H1 (cell line): Measurements from ENCODE around the gene XRCC6. TPM values are rescaled to one million over a fixed set of nuclear protein-coding genes. Genes with fewer than 3 reads are reported as not detected.

ENCODE experiments used
- CTCF ChIP-seq, 3 experiments: IDR thresholded peaks; 1 replicate in 2 of 3; 2 replicates in 1 of 3; pipeline versions ENCODE4 v1.5.1 to v1.6.1; 2011; ENCODE audit warnings: low read length in 3 of 3, mild to moderate bottlenecking in 3 of 3, inconsistent platforms in 2 of 3, low read depth in 1 of 3, moderate library complexity in 1 of 3; ENCODE audit not compliant: insufficient read depth in 1 of 3; ENCODE audit errors: control extremely low read depth in 1 of 3
- E2F6 ChIP-seq: IDR thresholded peaks from 2 replicates; pipeline ENCODE4 v1.6.1; 2012; ENCODE audit warnings: inconsistent platforms
- EGR1 ChIP-seq: IDR thresholded peaks from 2 replicates; pipeline ENCODE4 v1.6.1; 2011; ENCODE audit warnings: low read depth, low read length, borderline replicate concordance
- GABPA ChIP-seq: IDR thresholded peaks from 2 replicates; pipeline ENCODE4 v1.6.1; 2011; ENCODE audit warnings: mild to moderate bottlenecking, low read length, moderate library complexity, borderline replicate concordance; ENCODE audit not compliant: insufficient read depth
- KDM5A ChIP-seq: fragments of 200-600 bp; IDR thresholded peaks from 2 replicates; pipeline ENCODE4 v1.7.1; 2012; ENCODE audit warnings: mild to moderate bottlenecking, low read length, inconsistent platforms, mixed read lengths
- NANOG ChIP-seq: IDR thresholded peaks from 2 replicates; pipeline ENCODE4 v1.6.1; 2011; ENCODE audit warnings: low read length, low read depth, mild to moderate bottlenecking, inconsistent platforms; ENCODE audit not compliant: insufficient read depth, poor library complexity, severe bottlenecking
- NRF1 ChIP-seq: IDR thresholded peaks from 2 replicates; pipeline ENCODE4 v1.6.1; 2011; ENCODE audit warnings: mild to moderate bottlenecking, low read depth, low read length, improper control_type of control experiment
- PHF8 ChIP-seq: fragments of 200-600 bp; sonication (generic); conservative IDR thresholded peaks from 2 replicates; pipeline ENCODE4 v1.7.1; 2012; ENCODE audit warnings: low read depth, mild to moderate bottlenecking, inconsistent platforms, low read length, moderate library complexity
- POLR2A ChIP-seq, 2 experiments: IDR thresholded peaks; 1 replicate in 1 of 2; 2 replicates in 1 of 2; pipeline ENCODE4 v1.6.1; 2011; ENCODE audit warnings: low read depth in 2 of 2, low read length in 2 of 2, mild to moderate bottlenecking in 2 of 2; ENCODE audit errors: control extremely low read depth in 1 of 2
- POLR2AphosphoS5 ChIP-seq: IDR thresholded peaks from 2 replicates; pipeline ENCODE4 v1.6.1; 2011; ENCODE audit warnings: low read depth, low read length
- SAP30 ChIP-seq: fragments of 300-600 bp; sonication (generic); IDR thresholded peaks from 2 replicates; pipeline ENCODE4 v1.7.1; 2012; ENCODE audit warnings: low read length, moderate library complexity, mild to moderate bottlenecking, inconsistent platforms; ENCODE audit not compliant: insufficient read depth, insufficient replicate concordance
- TAF1 ChIP-seq: IDR thresholded peaks from 2 replicates; pipeline ENCODE4 v1.6.1; 2011; ENCODE audit warnings: mild to moderate bottlenecking, low read depth, low read length
- TAF7 ChIP-seq: optimal IDR thresholded peaks from 2 replicates; pipeline ENCODE3; 2011; ENCODE audit warnings: low read depth, mild to moderate bottlenecking, inconsistent platforms, low read length, moderate library complexity, borderline replicate concordance
- TBP ChIP-seq: IDR thresholded peaks from 2 replicates; pipeline ENCODE4 v1.6.1; 2011; ENCODE audit warnings: low read depth, low read length, improper control_type of control experiment
- TCF12 ChIP-seq: IDR thresholded peaks from 2 replicates; pipeline ENCODE4 v1.6.1; 2011; ENCODE audit warnings: low read depth, mild to moderate bottlenecking, low read length
- polyA plus RNA-seq, 7 experiments: library from polyadenylated mRNA; depleted of rRNA in 3 of 7; stranded (reverse) in 5 of 7; unstranded in 2 of 7; fragments of >200 nt in 5 of 7; fragments of 200-250 nt in 2 of 7; gene quantifications; 1 replicate in 5 of 7; 2 replicates in 1 of 7; 4 replicates in 1 of 7; pipeline versions ENCODE4 v1.2.1 to v1.2.3, GENCODE V29; 2011 to 2013; ENCODE audit warnings: missing spikeins in 2 of 7, mixed read lengths in 2 of 7
- total RNA-seq: library from RNA; stranded (reverse); fragmentation: NEBNext Ultra II Directional; extraction: Animal tissue kit (Norgen Biotek cat#: 25700); gene quantifications from 2 replicates; pipeline ENCODE4 v1.2.1, GENCODE V29; 2021

Gene XRCC6
- total and polyA plus RNA-seq, 2 of the 8 experiments (the other 6 are each of a cell fraction or from before 2014, with no cell fraction given), result 150 to 490 TPM

GRCh38 chr22:41589391-41590241 lies 31.5 kb upstream of the XRCC6 start, which contains the start of gene PMM1 (continued):
- TF ChIP-seq NANOG (peak; percentile 45), NRF1 (no peak), TAF1 (peak; percentile 68), CTCF (IDR thresholded peaks at IDR 0.05; ENCODE audit: control extremely low read depth in 1 of 3, insufficient read depth in 1 of 3, low read depth in 1 of 3, low read length in 3 of 3) (peak in 1 of 3 experiments; percentile 16; a peak in 1 of 4 replicates), TBP (peak; percentile 42), PHF8 (peak; percentile 58), EGR1 (peak; percentile 27; the same call in 1 of the 2 replicates), POLR2AphosphoS5 (peak; percentile 87), POLR2A (IDR thresholded peaks at IDR 0.05; ENCODE audit: control extremely low read depth in 1 of 2, low read depth in 2 of 2, low read length in 2 of 2) (peak in 1 of 2 experiments; percentile 55; a peak in 2 of 3 replicates), SAP30 (no peak), TAF7 (no peak), KDM5A (no peak), GABPA (no peak), TCF12 (no peak), E2F6 (peak; percentile 23; the same call in 1 of the 2 replicates)
